GM21528 (cell line): ENCODE data around the gene TPRKB.
"Not testable (repeated sequence)": the region's sequence is repeated elsewhere in the genome, so short reads cannot be mapped to it uniquely, and the experiment has no call there.

Experiments
- ATAC-seq: cut with Tn5 transposase; IDR thresholded peaks from one replicate; pipeline ENCODE4 v1.9.1; 2021; ENCODE audit warnings: mild to moderate bottlenecking, moderate library complexity; ENCODE audit not compliant: unreplicated experiment, low FRiP score

The TPRKB gene

GRCh38 chr2:73736855-73737779 is at the start of gene TPRKB:
TPRKB (minus strand) TSS chr2:73737345; CDS start chr2:73734569, 2,776 bp downstream.
- peak; percentile 90 for ATAC-seq

- not testable (repeated sequence) for ATAC-seq
Observed at GRCh38 chr2:73783883-73784282, 46.7 kb upstream of the TPRKB start, which contains the start of gene C2orf78. C2orf78 (plus strand) TSS chr2:73784183; CDS start chr2:73784310, 127 bp downstream.

GRCh38 chr2:73783402-73783801 is 46.3 kb upstream of the TPRKB start:
- not testable (repeated sequence) for ATAC-seq

- ATAC-seq = no peak
Observed at GRCh38 chr2:73780237-73780582, 43.1 kb upstream of the TPRKB start.

GRCh38 chr2:73779467-73780236 is 42.5 kb upstream of the TPRKB start, which contains the start of gene DUSP11:
DUSP11 (minus strand) TSS chr2:73780103; CDS start chr2:73779974, 129 bp downstream.
- peak; percentile 99 for ATAC-seq

- not testable (repeated sequence) for ATAC-seq
Observed at GRCh38 chr2:73778867-73779466, 41.8 kb upstream of the TPRKB start.

GRCh38 chr2:73776869-73777519 is 39.8 kb upstream of the TPRKB start:
- ATAC-seq = no peak

GRCh38 chr2:73776381-73776780 is 39.2 kb upstream of the TPRKB start:
- no peak for ATAC-seq

- no peak for ATAC-seq
Observed at GRCh38 chr2:73772819-73773218, 35.7 kb upstream of the TPRKB start.

- no peak for ATAC-seq
Observed at GRCh38 chr2:73770725-73771124, 33.6 kb upstream of the TPRKB start.

GRCh38 chr2:73766994-73767393 is 29.8 kb upstream of the TPRKB start:
- ATAC-seq = no peak

- no peak for ATAC-seq
Observed at GRCh38 chr2:73766349-73766748, 29.2 kb upstream of the TPRKB start.

GRCh38 chr2:73764945-73765344 is 27.8 kb upstream of the TPRKB start:
- no peak for ATAC-seq

GRCh38 chr2:73762571-73762970 is 25.4 kb upstream of the TPRKB start:
- ATAC-seq = no peak

GRCh38 chr2:73759904-73760303 is 22.8 kb upstream of the TPRKB start:
- no peak for ATAC-seq

GRCh38 chr2:73759285-73759764 is 22.2 kb upstream of the TPRKB start:
- ATAC-seq = no peak

- ATAC-seq = not testable (repeated sequence)
Observed at GRCh38 chr2:73754332-73754731, 17.2 kb upstream of the TPRKB start.

GRCh38 chr2:73749314-73749713 is 12.2 kb upstream of the TPRKB start:
- no peak for ATAC-seq

- no peak for ATAC-seq
Observed at GRCh38 chr2:73746877-73747208, 9.7 kb upstream of the TPRKB start.
